B cell (primary cell): Measurements from ENCODE around the gene PIGA. TPM values are rescaled to one million over a fixed set of nuclear protein-coding genes. Genes with fewer than 3 reads are reported as not detected.
"Not testable (repeated sequence)": the region's sequence is repeated elsewhere in the genome, so short reads cannot be mapped to it uniquely, and the experiment has no call there.

Experiments used
- ATAC-seq: fragments of 200-7000 bp; cut with Tn5 transposase; one replicate; pipeline ENCODE4 v1.10.0; 2021; ENCODE audit warnings: low read depth, mild to moderate bottlenecking, moderate number of reproducible peaks, moderate library complexity
- CTCF ChIA-PET: fragments of 350-600 bp; sonication (Branson Sonifier 250); formaldehyde crosslinking; loops from one replicate; lab custom pipeline; 2021; ENCODE audit warnings: antibody characterized with exemption, inconsistent platforms; lab: Charles Lee
- POLR2A ChIA-PET: fragments of 350-600 bp; sonication (Branson Sonifier 250); formaldehyde crosslinking; loops from one replicate; lab custom pipeline; 2021; ENCODE audit warnings: antibody characterized with exemption; lab: Charles Lee
- DNase-seq: peaks from one replicate; pipeline ENCODE4 v3.0.0; 2013
- H2AFZ ChIP-seq: 2 replicates; pipeline ENCODE4 v1.6.1; 2012; ENCODE audit warnings: mild to moderate bottlenecking, low read depth, low read length; ENCODE audit not compliant: insufficient read depth, poor library complexity, severe bottlenecking
- H3K27ac ChIP-seq, 2 donors: 1 replicate in 1 of 2; 2 replicates in 1 of 2; pipeline ENCODE4 v1.5.1; 2012 to 2013; ENCODE audit warnings: low read length in 2 of 2, mild to moderate bottlenecking in 2 of 2, moderate library complexity in 1 of 2
- H3K27me3 ChIP-seq, 4 experiments: fragments of 200-600 bp in 1 of 4; sonication (generic) in 1 of 4; replicated peaks in 1 of 4; 1 replicate in 2 of 4; 2 replicates in 2 of 4; pipeline versions ENCODE4 v1.6.1 to v1.7.0; 2013 to 2016; ENCODE audit warnings: low read length in 3 of 4, mild to moderate bottlenecking in 2 of 4, mixed read lengths in 1 of 4, moderate library complexity in 1 of 4; ENCODE audit not compliant: insufficient read depth in 4 of 4, control insufficient read depth in 3 of 4; ENCODE audit errors: control extremely low read depth in 1 of 4
- H3K36me3 ChIP-seq, 2 experiments: replicated peaks in 1 of 2; 1 replicate in 1 of 2; 2 replicates in 1 of 2; pipeline versions ENCODE4 v1.6.1 to v1.7.1; 2013; ENCODE audit warnings: low read length in 1 of 2; ENCODE audit not compliant: insufficient read depth in 2 of 2, control insufficient read depth in 1 of 2; ENCODE audit errors: control extremely low read depth in 1 of 2, extremely low read depth in 1 of 2
- H3K4me1 ChIP-seq, 2 donors: fragments of 200-600 bp in 1 of 2; sonication (generic) in 1 of 2; 1 replicate in 1 of 2; 2 replicates in 1 of 2; pipeline versions ENCODE4 v1.5.1 to v1.6.1; 2013 to 2017; ENCODE audit warnings: low read length in 2 of 2; ENCODE audit not compliant: control insufficient read depth in 2 of 2, insufficient read depth in 2 of 2
- H3K4me2 ChIP-seq: replicated peaks from 2 replicates; pipeline ENCODE3; 2012; ENCODE audit warnings: mild to moderate bottlenecking, low read depth, low read length; ENCODE audit not compliant: poor library complexity, severe bottlenecking
- H3K4me3 ChIP-seq, 5 experiments: fragments of 200-600 bp in 1 of 5; sonication (generic) in 1 of 5; 1 replicate in 3 of 5; 2 replicates in 2 of 5; pipeline versions ENCODE4 v1.5.1 to v1.7.0; 2011 to 2016; ENCODE audit warnings: low read length in 4 of 5, mild to moderate bottlenecking in 4 of 5, low read depth in 2 of 5, control low read depth in 1 of 5, moderate library complexity in 1 of 5; ENCODE audit not compliant: insufficient read depth in 1 of 5; ENCODE audit errors: control extremely low read depth in 1 of 5, extremely low read depth in 1 of 5
- H3K79me2 ChIP-seq: fragments of 200-600 bp; sonication (generic); one replicate; pipeline ENCODE4 v1.6.0; 2016; ENCODE audit warnings: low read length; ENCODE audit not compliant: control insufficient read depth, insufficient read depth
- H3K9ac ChIP-seq: fragments of 200-600 bp; sonication (generic); 2 replicates; pipeline ENCODE4 v1.6.1; 2017; ENCODE audit warnings: mild to moderate bottlenecking, low read length, moderate library complexity
- H3K9me3 ChIP-seq, 3 donors: one replicate each; pipeline versions ENCODE4 v1.6.1 to v1.7.1; 2013; ENCODE audit warnings: low read length in 2 of 3; ENCODE audit not compliant: control insufficient read depth in 2 of 3, insufficient read depth in 1 of 3; ENCODE audit errors: control extremely low read depth in 1 of 3
- H4K20me1 ChIP-seq: 2 replicates; pipeline ENCODE4 v1.6.0; 2012; ENCODE audit warnings: mild to moderate bottlenecking, low read length; ENCODE audit not compliant: insufficient read depth, control insufficient read depth, poor library complexity, severe bottlenecking
- H3K27ac Mint-ChIP-seq: one replicate; pipeline ENCODE4 v1.8.0; 2021; ENCODE audit warnings: mixed read lengths
- H3K27me3 Mint-ChIP-seq: one replicate; pipeline ENCODE4 v1.8.0; 2021; ENCODE audit warnings: mixed read lengths
- H3K4me1 Mint-ChIP-seq: one replicate; pipeline ENCODE4 v1.8.0; 2021; ENCODE audit warnings: mixed read lengths
- H3K4me3 Mint-ChIP-seq: one replicate; pipeline ENCODE4 v1.8.0; 2021; ENCODE audit warnings: mixed read lengths
- H3K9me3 Mint-ChIP-seq: one replicate; pipeline ENCODE4 v1.8.0; 2022; ENCODE audit warnings: mixed read lengths; ENCODE audit not compliant: insufficient read depth
- CTCF ChIP-seq: fragments of 200-600 bp; IDR thresholded peaks from one replicate; pipeline ENCODE4 v1.8.0; 2022; ENCODE audit warnings: antibody characterized with exemption, mild to moderate bottlenecking
- EZH2 ChIP-seq: IDR thresholded peaks from 2 replicates; pipeline ENCODE4 v1.6.1; 2012; ENCODE audit warnings: borderline replicate concordance, low read depth, mild to moderate bottlenecking, moderate library complexity, low read length; ENCODE audit not compliant: insufficient read depth, poor library complexity, severe bottlenecking
- WGBS: methylation state at CpG from one replicate; pipeline ENCODE4 v1.1.5; 2013; ENCODE audit warnings: missing lambda C conversion rate; ENCODE audit not compliant: insufficient coverage; 5-methylcytosine and 5-hydroxymethylcytosine counted together
- intact Hi-C: fragments of 100-400 bp; cut with micrococcal nuclease; formaldehyde crosslinking; loops from one replicate; pipeline ENCODE4 v1.10.0; 2022
- polyA plus RNA-seq: library from polyadenylated mRNA; depleted of rRNA; stranded (reverse); fragments of >200 nt; gene quantifications from 2 replicates; pipeline ENCODE4 v1.2.3, GENCODE V29; 2012
- total RNA-seq, 2 donors: library from RNA; stranded (reverse); fragments of 120-200 nt in 1 of 2; gene quantifications; 1 replicate in 1 of 2; 2 replicates in 1 of 2; pipeline versions ENCODE4 v1.2.3 to v1.2.4, GENCODE V29; 2013 to 2022

Gene PIGA
- total and polyA plus RNA-seq, 2 donors (not counting 1 experiment from before 2014, with no cell fraction given) = 13.0 to 25.7 TPM

DNA sequence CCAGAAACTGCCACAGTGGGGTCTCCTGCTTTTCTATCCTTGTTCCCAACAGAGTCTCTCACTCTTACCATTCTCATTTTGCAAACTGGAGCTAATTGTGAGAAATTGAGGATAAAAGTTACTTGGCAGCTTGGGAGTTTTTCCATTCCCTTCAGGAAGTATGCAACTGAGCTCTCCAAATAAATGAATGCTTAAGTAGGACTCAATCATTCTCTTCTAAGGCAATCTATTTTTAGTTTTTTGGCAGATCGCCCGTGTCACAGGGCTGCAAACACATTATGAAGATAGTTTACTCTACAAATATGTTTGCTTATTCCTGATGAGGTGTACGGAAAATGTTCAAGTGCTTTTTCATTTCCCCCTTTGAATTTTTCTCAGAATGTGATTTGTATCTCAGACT is 25.2 kb downstream of the PIGA start:
- no peak for ATAC-seq
- Histone ChIP-seq H3K27ac (no peak overlapping the region), H3K79me2 (no peaks in the 10 kb centered on the region), H3K9me3 (no peaks in the 10 kb centered on the region), H3K27me3 (no peaks in the 10 kb centered on the region), H4K20me1 (no peaks in the 10 kb centered on the region), H3K4me3 (no peak overlapping the region), H3K4me1 (no peaks in the 10 kb centered on the region), H3K36me3 (no peaks in the 10 kb centered on the region), H3K4me2 (no peak overlapping the region), H2AFZ (no peak overlapping the region), H3K9ac (no peak overlapping the region)
- Mint-ChIP-seq H3K4me3 (no peak overlapping the region), H3K27me3 (no peaks in the 10 kb centered on the region), H3K27ac (no peak overlapping the region), H3K4me1 (no peaks in the 10 kb centered on the region), H3K9me3 (no peaks in the 10 kb centered on the region)
- WGBS = no CpG with 5 or more reads among the region's 3 CpGs
- ChIA-PET CTCF (no interaction called here), POLR2A (no interaction called here)
- TF ChIP-seq CTCF (no peak), EZH2 (no peak)
- no peak for DNase-seq
- intact Hi-C loops = no loop called here

GRCh38 chrX:15305899-15306298 is 29.4 kb downstream of the PIGA start:
- DNase-seq, H3K4me1 Mint-ChIP-seq, H3K27me3 Mint-ChIP-seq, POLR2A ChIA-PET, H3K79me2 ChIP-seq, H3K27ac Mint-ChIP-seq, H3K4me2 ChIP-seq, H3K27ac ChIP-seq, H2AFZ ChIP-seq, H4K20me1 ChIP-seq, H3K4me1 ChIP-seq, H3K36me3 ChIP-seq, H3K9me3 ChIP-seq, CTCF ChIA-PET, ATAC-seq, H3K9ac ChIP-seq, H3K9me3 Mint-ChIP-seq, H3K27me3 ChIP-seq, H3K4me3 Mint-ChIP-seq, intact Hi-C loops, H3K4me3 ChIP-seq: not testable (repeated sequence)
- no CpG with 5 or more reads among the region's 3 CpGs for WGBS
